ENCODE results near the gene APOL5. TPM values are rescaled to one million over a fixed set of nuclear protein-coding genes. Genes with fewer than 3 reads are reported as not detected.

The APOL5 gene
- total and polyA plus RNA-seq, 10 of the 15 experiments (the other 5 are each of a cell fraction or from before 2014, with no cell fraction given), result not detected

GRCh38 chr22:35728639-35729308 is 11.1 kb downstream of the APOL5 start:
- ChIA-PET POLR2A (interaction anchor here (0.6 kb wide), 1 partner anchor 397 kb away, joined by 3 read pairs; no protein-coding TSS in a partner anchor), CTCF (interaction anchor here (0.7 kb wide), 1 partner anchor 26 kb away, joined by 3 read pairs; no protein-coding TSS in a partner anchor), RAD21 (ENCODE audit: unreplicated experiment) (no interaction called here), SMC1A (ENCODE audit: uncharacterized antibody, unreplicated experiment) (interaction anchor here (0.8 kb wide), 1 partner anchor 66 kb away, joined by 3 read pairs; no protein-coding TSS in a partner anchor)
- Histone ChIP-seq H3K79me2 (ENCODE audit: control insufficient read depth, insufficient read depth, low read length) (no peaks in the 10 kb centered on the region), H3K4me2 (ENCODE audit: control insufficient read depth, insufficient read depth) (no peak overlapping the region), H3K4me1 (ENCODE audit: control insufficient read depth, insufficient read depth, low read length) (no peaks in the 10 kb centered on the region), H3K9ac (ENCODE audit: control insufficient read depth, insufficient read depth, low read length) (no peak overlapping the region), H3K36me3 (ENCODE audit: control insufficient read depth in 2 of 2, insufficient read depth in 2 of 2, low read length in 1 of 2) (no peaks in the 10 kb centered on the region), H2AFZ (ENCODE audit: control insufficient read depth, low read depth, low read length) (no peak overlapping the region), H3K4me3 (no peak overlapping the region), H3K27ac (ENCODE audit: control insufficient read depth, insufficient read depth) (no peak overlapping the region), H3K27me3 (replicated peaks in 1 of 2; ENCODE audit: control insufficient read depth in 2 of 2, insufficient read depth in 2 of 2, low read length in 1 of 2) (peaks cover 0 to 2% of the 10 kb centered on the region in 2 experiments; a peak in 2 of 4 replicates), H4K20me1 (ENCODE audit: control insufficient read depth, insufficient read depth) (no peaks in the 10 kb centered on the region), H3K9me3 (replicated peaks; ENCODE audit: control insufficient read depth, insufficient read depth, low read length) (no peaks in the 10 kb centered on the region)
- 23% methylated on average over 11 of the region's 12 CpGs for WGBS (ENCODE audit: insufficient coverage, insufficient replicate concordance, low lambda C conversion rate, missing lambda C conversion rate)
- in situ Hi-C loops (cut with MboI) (no loop called here), intact Hi-C loops (cut with micrococcal nuclease; ENCODE audit: unreplicated experiment) (no loop called here)
- ATAC-seq, result no peak
- BruUV-seq (replicated peaks), result no TSS peak
- FAIRE-seq, result no peak
- TF ChIP-seq EED (IDR thresholded peaks at IDR 0.05; ENCODE audit: low read depth), result no peak
- no peak for TF ChIP-seq NR2F1 (conservative IDR thresholded peaks at IDR 0.05)
- no peak for TF ChIP-seq ATF3 (IDR thresholded peaks at IDR 0.05; ENCODE audit: borderline replicate concordance, extremely low read depth, low read depth, low read length)
- TF ChIP-seq NFYA (IDR thresholded peaks at IDR 0.05; ENCODE audit: borderline replicate concordance, low read depth, low read length), result no peak
- DNase-seq (ENCODE audit: low read depth, low spot score), result no peak

GRCh38 chr22:35729309-35729698 is 11.6 kb downstream of the APOL5 start:
- Histone ChIP-seq H3K9ac (ENCODE audit: control insufficient read depth, insufficient read depth, low read length) (no peak overlapping the region), H4K20me1 (ENCODE audit: control insufficient read depth, insufficient read depth) (no peaks in the 10 kb centered on the region), H3K4me2 (ENCODE audit: control insufficient read depth, insufficient read depth) (no peak overlapping the region), H3K27ac (ENCODE audit: control insufficient read depth, insufficient read depth) (no peak overlapping the region), H3K27me3 (replicated peaks in 1 of 2; ENCODE audit: control insufficient read depth in 2 of 2, insufficient read depth in 2 of 2, low read length in 1 of 2) (peaks cover 0 to 2% of the 10 kb centered on the region in 2 experiments; a peak in 2 of 4 replicates), H3K9me3 (replicated peaks; ENCODE audit: control insufficient read depth, insufficient read depth, low read length) (no peaks in the 10 kb centered on the region), H3K79me2 (ENCODE audit: control insufficient read depth, insufficient read depth, low read length) (no peaks in the 10 kb centered on the region), H3K36me3 (ENCODE audit: control insufficient read depth in 2 of 2, insufficient read depth in 2 of 2, low read length in 1 of 2) (no peaks in the 10 kb centered on the region), H2AFZ (ENCODE audit: control insufficient read depth, low read depth, low read length) (no peak overlapping the region), H3K4me3 (no peak overlapping the region), H3K4me1 (ENCODE audit: control insufficient read depth, insufficient read depth, low read length) (no peaks in the 10 kb centered on the region)
- intact Hi-C loops (cut with micrococcal nuclease; ENCODE audit: unreplicated experiment) (no loop called here), in situ Hi-C loops (cut with MboI) (no loop called here)
- FAIRE-seq (no peak), ATAC-seq (no peak), DNase-seq (ENCODE audit: low read depth, low spot score) (no peak)
- BruUV-seq (replicated peaks), result no TSS peak
- SMC1A ChIA-PET (ENCODE audit: uncharacterized antibody, unreplicated experiment), result interaction anchor here (0.8 kb wide), 1 partner anchor 67 kb away, joined by 3 read pairs; no protein-coding TSS in a partner anchor
- WGBS (ENCODE audit: insufficient coverage, insufficient replicate concordance, low lambda C conversion rate, missing lambda C conversion rate), result 0% methylated on average over 2 of the region's 2 CpGs
- CTCF ChIA-PET, result interaction anchor here (0.7 kb wide), 1 partner anchor 26 kb away, joined by 3 read pairs; no protein-coding TSS in a partner anchor
- POLR2A ChIA-PET, result interaction anchor here (0.6 kb wide), 1 partner anchor 398 kb away, joined by 3 read pairs; no protein-coding TSS in a partner anchor
- RAD21 ChIA-PET (ENCODE audit: unreplicated experiment), result no interaction called here
- TF ChIP-seq CEBPZ (IDR thresholded peaks at IDR 0.05; ENCODE audit: low read depth, low read length) (no peak), BCL11A (IDR thresholded peaks at IDR 0.05; ENCODE audit: low read depth, low read length) (no peak), GABPA (IDR thresholded peaks at IDR 0.05; ENCODE audit: low read depth) (no peak), MLLT1 (IDR thresholded peaks at IDR 0.05) (no peak), ZNF207 (IDR thresholded peaks at IDR 0.05; ENCODE audit: borderline replicate concordance) (no peak), ZNF24 (IDR thresholded peaks at IDR 0.05) (no peak)

Measured in GM12878 (cell line).